ENCODE measurements around the gene PFKFB4.

Gene PFKFB4

GRCh38 chr3:48581621-48582481 is 25.2 kb upstream of the PFKFB4 start:
- TF ChIP-seq L3MBTL2 (conservative IDR thresholded peaks at IDR 0.05) = no peak
- no peak for TF ChIP-seq LEF1 (IDR thresholded peaks at IDR 0.05; ENCODE audit: borderline replicate concordance)
- TF ChIP-seq ARNT (IDR thresholded peaks at IDR 0.05) = no peak
- no peak for TF ChIP-seq FOXA1 (IDR thresholded peaks at IDR 0.05)
- TF ChIP-seq ZNF384 (IDR thresholded peaks at IDR 0.05) = no peak
- TF ChIP-seq FOXM1 (IDR thresholded peaks at IDR 0.05; ENCODE audit: borderline replicate concordance) = no peak
- no peak for TF ChIP-seq FOXK2 (IDR thresholded peaks at IDR 0.05)
- no peak for TF ChIP-seq SUZ12 (IDR thresholded peaks at IDR 0.05)
- no peak for TF ChIP-seq ELF4 (IDR thresholded peaks at IDR 0.05)
- no peak for TF ChIP-seq HDGF (IDR thresholded peaks at IDR 0.05; ENCODE audit: borderline replicate concordance)
- no peak for TF ChIP-seq TARDBP (IDR thresholded peaks at IDR 0.05)
- no peak for TF ChIP-seq NFRKB (IDR thresholded peaks at IDR 0.05)
- TF ChIP-seq CTBP1 (IDR thresholded peaks at IDR 0.05; ENCODE audit: borderline replicate concordance) = no peak
- no peak for TF ChIP-seq SP1 (IDR thresholded peaks at IDR 0.05)
- no peak for TF ChIP-seq BHLHE40 (IDR thresholded peaks at IDR 0.05; ENCODE audit: borderline replicate concordance)
- no peak for TF ChIP-seq PKNOX1 (IDR thresholded peaks at IDR 0.05)
- POLR2A ChIA-PET = no interaction called here
- CTCF ChIA-PET = no interaction called here
- no peak for DNase-seq (ENCODE audit: extremely low spot score)

GRCh38 chr3:48576647-48577046 is 20.0 kb upstream of the PFKFB4 start:
- TF ChIP-seq SP1 (IDR thresholded peaks at IDR 0.05) (no peak), FOXA1 (IDR thresholded peaks at IDR 0.05) (no peak), TARDBP (IDR thresholded peaks at IDR 0.05) (no peak), NFRKB (IDR thresholded peaks at IDR 0.05) (no peak), BHLHE40 (IDR thresholded peaks at IDR 0.05; ENCODE audit: borderline replicate concordance) (no peak), ELF4 (IDR thresholded peaks at IDR 0.05) (no peak), LEF1 (IDR thresholded peaks at IDR 0.05; ENCODE audit: borderline replicate concordance) (no peak), FOXM1 (IDR thresholded peaks at IDR 0.05; ENCODE audit: borderline replicate concordance) (no peak)
- CTCF ChIA-PET = no interaction called here
- POLR2A ChIA-PET = no interaction called here
- DNase-seq (ENCODE audit: extremely low spot score) = no peak

GRCh38 chr3:48575366-48575765 is 18.8 kb upstream of the PFKFB4 start:
- CTCF ChIA-PET = no interaction called here
- DNase-seq (ENCODE audit: extremely low spot score) = no peak
- POLR2A ChIA-PET = no interaction called here
- TF ChIP-seq TARDBP (IDR thresholded peaks at IDR 0.05) = no peak
- TF ChIP-seq ELF4 (IDR thresholded peaks at IDR 0.05) = no peak
- no peak for TF ChIP-seq CTBP1 (IDR thresholded peaks at IDR 0.05; ENCODE audit: borderline replicate concordance)
- TF ChIP-seq ARNT (IDR thresholded peaks at IDR 0.05) = no peak
- no peak for TF ChIP-seq SP1 (IDR thresholded peaks at IDR 0.05)
- TF ChIP-seq FOXM1 (IDR thresholded peaks at IDR 0.05; ENCODE audit: borderline replicate concordance) = no peak
- TF ChIP-seq SUZ12 (IDR thresholded peaks at IDR 0.05) = no peak
- no peak for TF ChIP-seq LEF1 (IDR thresholded peaks at IDR 0.05; ENCODE audit: borderline replicate concordance)
- TF ChIP-seq FOXK2 (IDR thresholded peaks at IDR 0.05) = no peak
- no peak for TF ChIP-seq BHLHE40 (IDR thresholded peaks at IDR 0.05; ENCODE audit: borderline replicate concordance)
- no peak for TF ChIP-seq PKNOX1 (IDR thresholded peaks at IDR 0.05)
- TF ChIP-seq L3MBTL2 (conservative IDR thresholded peaks at IDR 0.05) = no peak
- no peak for TF ChIP-seq FOXA1 (IDR thresholded peaks at IDR 0.05)
- TF ChIP-seq ZNF384 (IDR thresholded peaks at IDR 0.05) = no peak
- TF ChIP-seq HDGF (IDR thresholded peaks at IDR 0.05; ENCODE audit: borderline replicate concordance) = no peak
- no peak for TF ChIP-seq NFRKB (IDR thresholded peaks at IDR 0.05)

- TF ChIP-seq BHLHE40 (IDR thresholded peaks at IDR 0.05; ENCODE audit: borderline replicate concordance) = no peak
- TF ChIP-seq PKNOX1 (IDR thresholded peaks at IDR 0.05) = no peak
- TF ChIP-seq FOXM1 (IDR thresholded peaks at IDR 0.05; ENCODE audit: borderline replicate concordance) = no peak
- no peak for TF ChIP-seq CTBP1 (IDR thresholded peaks at IDR 0.05; ENCODE audit: borderline replicate concordance)
- no peak for TF ChIP-seq HDGF (IDR thresholded peaks at IDR 0.05; ENCODE audit: borderline replicate concordance)
- no peak for TF ChIP-seq SP1 (IDR thresholded peaks at IDR 0.05)
- no peak for DNase-seq (ENCODE audit: extremely low spot score)
- POLR2A ChIA-PET = no interaction called here
- CTCF ChIA-PET = interaction anchor here (0.6 kb wide), 1 partner anchor 1380 kb away, joined by 6 read pairs; no protein-coding TSS in a partner anchor
These were observed 17.5 kb upstream of the PFKFB4 start for GRCh38 chr3:48573973-48574585.

- no peak for TF ChIP-seq ARNT (IDR thresholded peaks at IDR 0.05)
- no peak for TF ChIP-seq LEF1 (IDR thresholded peaks at IDR 0.05; ENCODE audit: borderline replicate concordance)
- TF ChIP-seq FOXA1 (IDR thresholded peaks at IDR 0.05) = no peak
- TF ChIP-seq BHLHE40 (IDR thresholded peaks at IDR 0.05; ENCODE audit: borderline replicate concordance) = no peak
- TF ChIP-seq ZNF384 (IDR thresholded peaks at IDR 0.05) = no peak
- no peak for TF ChIP-seq L3MBTL2 (conservative IDR thresholded peaks at IDR 0.05)
- ChIA-PET CTCF (interaction anchor here (1.1 kb wide), 1 partner anchor 13 kb away, joined by 3 read pairs; no protein-coding TSS in a partner anchor), POLR2A (no interaction called here)
- DNase-seq (ENCODE audit: extremely low spot score) = no peak
These were observed 15.9 kb upstream of the PFKFB4 start for GRCh38 chr3:48572517-48572916.

- TF ChIP-seq ZNF384 (IDR thresholded peaks at IDR 0.05) (no peak), PKNOX1 (IDR thresholded peaks at IDR 0.05) (no peak), FOXA1 (IDR thresholded peaks at IDR 0.05) (no peak), LEF1 (IDR thresholded peaks at IDR 0.05; ENCODE audit: borderline replicate concordance) (no peak), HDGF (IDR thresholded peaks at IDR 0.05; ENCODE audit: borderline replicate concordance) (no peak), NFRKB (IDR thresholded peaks at IDR 0.05) (no peak), SUZ12 (IDR thresholded peaks at IDR 0.05) (no peak), ELF4 (IDR thresholded peaks at IDR 0.05) (no peak)
- POLR2A ChIA-PET = no interaction called here
- CTCF ChIA-PET = interaction anchor here (0.8 to 1.1 kb wide), 2 partner anchors 13 to 14 kb away, joined by 3 read pairs; no protein-coding TSS in a partner anchor
- no peak for DNase-seq (ENCODE audit: extremely low spot score)
These were observed 15.3 kb upstream of the PFKFB4 start for GRCh38 chr3:48571938-48572337.
